ENCODE measurements around the gene TRIP4.
"Not testable (repeated sequence)": the region's sequence is repeated elsewhere in the genome, so short reads cannot be mapped to it uniquely, and the experiment has no call there.

Gene TRIP4

DNA sequence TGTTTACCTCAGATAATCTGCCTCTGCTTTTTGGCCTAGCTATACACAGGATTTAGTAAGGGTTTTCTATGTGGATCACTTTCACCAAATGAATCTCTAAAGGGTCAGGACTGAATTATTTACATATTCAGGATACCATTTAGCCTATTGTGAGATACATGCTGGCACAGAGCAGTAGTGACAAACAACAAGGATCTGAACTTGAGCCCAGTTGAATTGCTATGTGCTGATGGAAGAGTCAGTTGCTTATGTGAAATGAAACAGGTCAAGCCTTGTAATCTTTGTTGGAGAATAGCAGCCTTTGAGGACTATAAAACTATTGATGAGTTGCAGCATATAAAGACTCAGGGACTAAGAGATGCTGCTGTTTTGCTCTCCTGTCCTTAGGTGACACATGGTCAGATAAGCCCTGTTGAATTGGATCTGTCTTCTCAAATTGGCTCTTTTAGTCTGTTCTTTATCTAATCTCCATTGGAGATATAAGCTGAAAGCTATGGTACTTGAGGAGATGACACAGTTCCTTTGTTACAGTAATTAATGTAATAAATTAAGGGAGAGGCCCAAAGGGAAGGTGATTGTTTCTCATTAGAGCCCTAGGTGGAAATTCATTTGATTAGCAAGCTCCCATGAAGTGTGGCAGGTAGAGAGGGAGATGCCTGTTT lies 103.1 kb downstream of the TRIP4 start:
- no peak for DNase-seq (ENCODE audit: low spot score)

- no peak for DNase-seq (ENCODE audit: low spot score)
These were observed 106.0 kb downstream of the TRIP4 start for GRCh38 chr15:64493641-64494040.

GRCh38 chr15:64495968-64496367 lies 108.3 kb downstream of the TRIP4 start:
- not testable (repeated sequence) for DNase-seq (ENCODE audit: low spot score)

DNA sequence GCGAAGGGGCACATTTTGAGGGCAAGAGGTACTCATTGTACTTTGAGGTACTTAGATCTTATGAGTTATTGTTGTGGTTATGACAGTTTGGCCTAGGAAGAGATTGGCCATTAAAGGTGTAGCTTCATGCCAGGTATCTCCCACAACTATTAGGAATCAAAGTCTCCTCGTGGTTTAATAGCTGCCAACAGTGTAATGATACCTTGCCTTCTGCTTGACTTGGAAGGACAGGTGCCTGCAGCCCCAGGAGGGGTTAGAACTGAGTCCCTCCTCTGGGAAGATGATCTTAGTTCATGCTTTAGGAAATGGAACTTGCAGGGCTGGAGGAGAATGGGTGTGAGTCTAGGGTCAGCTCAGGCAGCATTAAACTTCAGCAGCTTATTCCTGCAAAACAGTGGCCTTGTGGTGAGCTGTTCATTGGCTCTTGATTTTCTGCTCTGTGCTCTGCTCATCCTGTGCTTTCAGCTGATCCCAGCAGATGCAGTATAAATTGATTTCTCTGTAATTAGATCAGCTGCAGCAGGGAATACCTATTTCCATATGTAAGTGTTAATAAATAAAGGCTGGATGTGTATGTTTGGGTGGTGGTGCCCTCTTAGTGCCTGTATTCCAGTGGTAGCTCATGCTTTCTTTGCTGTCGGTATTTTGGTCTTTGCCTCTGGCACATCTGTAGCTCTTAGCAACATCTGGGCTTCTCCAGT lies 113.2 kb downstream of the TRIP4 start:
- no peak for DNase-seq (ENCODE audit: low spot score)

GRCh38 chr15:64501396-64501715 lies 113.7 kb downstream of the TRIP4 start:
- DNase-seq (ENCODE audit: low spot score) = no peak

GRCh38 chr15:64502151-64502550 lies 114.5 kb downstream of the TRIP4 start:
- DNase-seq (ENCODE audit: low spot score) = no peak

- no peak for DNase-seq (ENCODE audit: low spot score)
These were observed 114.9 kb downstream of the TRIP4 start for GRCh38 chr15:64502551-64502950.

- DNase-seq (ENCODE audit: low spot score) = no peak
These were observed 115.6 kb downstream of the TRIP4 start for GRCh38 chr15:64503197-64503596.

DNA sequence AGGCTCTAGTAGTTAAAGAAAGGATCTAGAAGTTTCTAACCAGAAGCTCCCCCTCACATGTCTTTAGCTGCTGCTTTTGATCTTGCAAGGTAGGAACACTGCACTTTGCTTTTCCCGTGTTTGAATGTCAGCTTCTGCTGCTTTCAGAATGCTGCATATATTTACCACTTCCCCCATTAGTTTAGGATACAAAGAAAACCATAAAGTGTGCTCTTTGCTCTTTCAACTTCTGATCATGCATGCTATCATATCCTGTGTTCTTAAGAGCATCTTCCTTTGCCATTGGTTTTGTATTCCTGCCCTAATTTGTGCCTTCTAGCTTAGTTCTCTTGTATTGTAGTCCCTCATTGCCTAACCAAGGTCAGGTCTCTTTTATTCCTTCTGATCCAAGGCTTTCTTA lies 116.0 kb downstream of the TRIP4 start:
- no peak for DNase-seq (ENCODE audit: low spot score)

Data from HuH-7 (cell line).